ENCODE data around the gene MYO6.
A peak's percentile ranks its signal among the peaks of the same experiment; 100 is the strongest.
"Not testable (repeated sequence)": the region's sequence is repeated elsewhere in the genome, so short reads cannot be mapped to it uniquely, and the experiment has no call there.

MYO6 gene

DNA sequence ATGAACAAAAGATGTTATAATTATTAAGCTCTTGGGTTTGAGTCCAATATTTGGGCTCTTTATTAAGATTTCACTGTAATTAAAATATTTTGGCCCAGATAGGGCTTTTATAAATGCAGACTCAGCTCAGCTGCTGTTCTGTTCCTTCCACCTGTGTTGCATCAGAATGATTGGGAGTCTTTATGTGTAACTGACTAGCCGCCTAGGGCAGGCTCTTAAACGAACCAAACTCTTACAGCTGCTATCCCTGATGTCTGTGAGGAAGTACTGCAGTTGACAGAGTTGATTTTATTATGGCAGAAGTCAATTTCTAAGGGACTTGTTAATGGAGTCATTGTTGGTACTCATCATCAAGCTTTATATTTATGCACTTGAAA lies 144.7 kb downstream of the MYO6 start:
- no peak for DNase-seq

DNA sequence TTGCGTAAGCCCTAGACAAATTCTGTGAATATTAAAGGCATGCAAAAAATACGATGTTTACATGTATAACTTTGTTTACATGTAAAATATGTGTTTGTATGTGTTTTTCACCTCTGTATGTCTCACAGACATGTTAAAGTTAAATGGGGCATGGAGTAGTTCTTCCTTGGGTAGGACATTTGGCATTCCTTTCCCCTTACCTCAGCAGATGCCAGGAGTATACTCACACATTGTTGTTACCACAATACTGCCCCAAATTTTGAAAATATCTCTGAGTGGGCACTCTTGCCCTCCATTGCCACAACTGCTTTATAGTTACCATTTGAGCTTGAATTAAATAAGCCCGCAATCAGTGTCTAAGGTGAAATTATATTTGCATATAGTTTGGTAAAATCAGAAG lies 147.5 kb downstream of the MYO6 start:
- no peak for DNase-seq

DNA sequence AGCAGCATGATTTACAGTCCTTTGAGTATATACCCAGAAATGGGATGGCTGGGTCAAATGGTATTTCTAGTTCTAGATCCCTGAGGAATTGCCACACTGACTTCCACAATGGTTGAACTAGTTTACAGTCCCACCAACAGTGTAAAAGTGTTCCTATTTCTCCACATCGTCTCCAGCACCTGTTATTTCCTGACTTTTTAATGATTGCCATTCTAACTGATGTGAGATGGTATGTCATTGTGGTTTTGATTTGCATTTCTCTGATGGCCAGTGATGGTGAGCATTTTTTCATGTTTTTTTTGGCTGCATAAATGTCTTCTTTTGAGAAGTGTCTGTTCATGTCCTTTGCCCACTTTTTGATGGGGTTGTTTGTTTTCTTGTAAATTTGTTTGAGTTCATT lies 151.2 kb downstream of the MYO6 start:
- DNase-seq, result not testable (repeated sequence)

DNA sequence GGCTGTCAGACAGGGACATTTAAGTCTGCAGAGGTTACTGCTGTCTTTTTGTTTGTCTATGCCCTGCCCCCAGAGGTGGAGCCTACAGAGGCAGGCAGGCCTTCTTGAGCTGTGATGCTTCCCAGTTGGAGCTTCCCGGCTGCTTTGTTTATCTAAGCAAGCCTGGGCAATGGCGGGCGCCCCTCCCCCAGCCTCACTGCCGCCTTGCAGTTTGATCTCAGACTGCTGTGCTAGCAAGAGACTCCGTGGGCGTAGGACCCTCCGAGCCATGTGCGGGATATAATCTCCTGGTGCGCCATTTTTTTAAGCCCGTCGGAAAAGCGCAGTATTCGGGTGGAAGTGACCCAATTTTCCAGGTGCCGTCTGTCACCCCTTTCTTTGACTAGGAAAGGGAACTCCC lies 156.1 kb downstream of the MYO6 start:
- DNase-seq, result not testable (repeated sequence)

DNA sequence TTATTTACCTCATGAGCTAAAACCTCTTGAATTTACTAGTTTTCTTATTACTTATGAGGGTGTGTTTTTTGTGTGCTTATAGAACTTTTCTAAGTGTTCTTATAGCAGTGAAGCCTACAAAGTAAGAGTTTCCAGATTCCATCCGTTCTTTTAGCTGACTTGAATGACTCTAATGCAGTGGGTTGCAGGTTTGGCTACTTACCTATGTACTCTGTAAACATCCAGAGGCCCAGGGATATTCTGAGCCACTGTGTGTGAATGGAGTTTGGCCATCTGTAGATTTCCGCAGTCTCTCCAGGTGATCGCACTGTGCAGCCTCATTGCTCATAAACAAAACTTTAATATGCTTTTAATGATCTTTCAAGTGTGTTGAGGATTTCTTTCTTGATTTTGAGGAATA lies 157.8 kb downstream of the MYO6 start:
- no peak for DNase-seq

DNA sequence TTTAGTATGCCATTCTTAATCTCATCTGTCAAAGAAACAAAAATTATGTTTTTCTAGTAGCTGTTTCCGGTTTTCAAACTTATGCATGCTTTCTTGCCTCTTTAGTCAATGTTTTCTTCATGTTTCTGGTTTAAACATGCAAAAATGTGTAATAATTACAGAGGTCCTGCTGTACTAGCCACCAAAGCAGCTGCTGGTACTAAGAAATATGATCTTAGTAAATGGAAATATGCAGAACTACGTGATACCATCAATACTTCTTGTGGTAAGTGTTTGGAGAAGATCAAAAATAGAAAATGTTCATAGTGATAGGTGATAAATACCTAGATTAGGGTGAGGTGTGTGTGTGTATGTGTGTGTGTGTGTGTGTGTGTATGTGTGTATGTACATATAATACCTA lies 158.4 kb downstream of the MYO6 start:
- no peak for DNase-seq

DNA sequence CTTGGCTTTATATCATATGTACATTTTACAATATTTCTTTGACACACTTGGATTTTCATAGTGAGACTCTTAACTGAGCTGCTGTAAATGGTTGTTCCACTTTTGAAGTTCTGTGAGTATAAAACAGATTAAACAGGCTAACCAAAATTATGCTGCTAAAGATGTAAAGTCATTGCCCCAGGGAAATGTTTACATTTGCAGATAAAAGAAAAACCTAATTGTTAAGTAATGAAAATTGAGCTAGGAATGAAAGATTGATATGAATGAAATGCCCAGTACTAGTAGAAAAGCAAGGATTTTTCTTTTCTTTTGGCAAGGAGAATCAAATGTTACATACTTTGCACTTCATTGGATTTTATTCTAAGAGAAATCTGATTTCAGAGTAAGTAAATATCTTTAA lies 164.0 kb downstream of the MYO6 start:
- no peak for DNase-seq

DNA sequence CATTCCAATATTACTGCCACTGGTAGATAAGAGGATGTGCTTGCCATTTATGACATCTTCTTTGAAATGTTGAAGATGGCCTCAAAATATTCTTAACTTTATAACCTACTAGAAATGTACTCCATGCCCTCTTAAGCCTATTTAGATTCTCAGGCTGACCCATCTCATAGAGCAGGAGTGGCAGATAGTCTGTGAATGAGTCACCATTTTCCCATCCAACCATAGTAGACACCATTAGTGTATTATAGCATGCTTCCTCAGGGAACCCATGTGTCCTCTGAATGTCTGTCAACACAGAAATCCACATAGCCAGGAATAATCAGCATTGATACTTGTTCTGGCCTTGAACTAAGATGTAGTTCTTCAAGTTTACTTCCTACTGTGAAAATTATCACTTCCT lies 173.2 kb downstream of the MYO6 start:
- DNase-seq, result no peak

DNA sequence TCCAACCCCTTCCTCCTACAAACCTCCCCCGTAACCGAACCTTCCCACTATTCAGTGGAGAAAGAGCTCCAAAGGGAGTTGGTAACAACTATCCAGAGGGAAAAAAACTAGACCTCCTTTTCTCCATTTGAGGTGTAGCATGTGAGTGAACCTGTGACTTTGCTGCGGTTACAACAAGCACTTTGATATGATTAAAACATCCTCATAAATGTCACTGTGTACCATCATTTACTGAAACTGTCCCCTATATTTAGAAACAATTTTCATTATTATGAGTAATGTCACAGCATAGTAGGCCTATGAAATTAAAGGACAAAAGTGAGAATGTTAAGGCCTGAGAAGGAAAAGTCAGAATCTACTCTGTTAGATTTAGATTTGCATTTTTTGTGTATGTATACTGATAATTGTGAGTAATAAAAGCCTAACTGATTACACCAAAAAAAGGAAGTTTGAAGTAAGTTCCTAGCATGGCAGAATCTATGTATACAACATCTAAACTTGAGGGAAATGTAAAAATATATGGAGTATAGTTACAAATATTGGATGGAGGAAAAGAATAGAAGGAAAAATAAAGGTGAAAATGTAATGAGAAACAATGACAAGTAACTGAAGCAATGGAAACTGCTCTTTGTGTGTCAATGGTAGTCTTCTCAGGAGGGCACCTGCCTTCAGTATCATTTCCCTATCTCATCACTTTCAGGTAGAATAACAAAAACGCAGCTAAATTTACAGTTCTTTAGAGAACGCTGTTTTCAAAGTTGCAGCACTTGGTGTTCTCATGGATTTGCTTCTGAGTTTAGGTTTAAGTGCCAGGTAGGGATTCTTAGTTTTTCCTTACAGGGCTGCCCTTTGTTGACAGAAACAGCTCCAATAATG lies 177.5 kb downstream of the MYO6 start:
- no peak for DNase-seq

DNA sequence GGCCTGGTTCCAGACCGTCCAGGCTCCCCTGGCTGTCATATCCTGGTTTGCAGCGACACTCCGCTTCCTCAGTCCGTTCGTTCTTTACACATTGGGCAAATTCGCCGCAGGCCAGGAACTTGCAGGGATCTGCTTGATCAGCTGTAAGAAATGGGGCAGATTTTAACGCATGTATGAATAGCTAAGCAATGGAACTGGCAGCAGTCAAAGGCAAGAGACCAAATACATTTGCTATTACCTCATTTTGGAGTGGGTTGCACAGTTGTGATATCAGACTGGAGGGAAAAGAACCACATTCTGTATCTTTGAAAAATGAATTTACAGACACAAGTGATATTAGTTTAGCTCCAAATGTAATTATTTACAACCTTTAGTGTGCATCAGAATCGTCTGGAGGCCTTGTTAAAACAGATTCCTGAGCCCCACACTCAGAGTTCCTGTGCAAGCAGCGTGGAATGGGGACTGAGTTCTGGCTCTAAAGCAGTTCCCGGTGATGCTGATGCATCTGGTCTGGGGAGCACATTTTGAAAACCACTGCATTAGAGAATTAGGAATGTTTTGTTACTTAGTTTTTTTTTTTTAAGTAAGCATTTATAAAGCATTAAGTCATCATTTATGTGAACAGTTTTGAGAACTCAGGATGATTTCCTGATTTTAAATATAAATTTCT lies 182.1 kb downstream of the MYO6 start:
- DNase-seq, result no peak

DNA sequence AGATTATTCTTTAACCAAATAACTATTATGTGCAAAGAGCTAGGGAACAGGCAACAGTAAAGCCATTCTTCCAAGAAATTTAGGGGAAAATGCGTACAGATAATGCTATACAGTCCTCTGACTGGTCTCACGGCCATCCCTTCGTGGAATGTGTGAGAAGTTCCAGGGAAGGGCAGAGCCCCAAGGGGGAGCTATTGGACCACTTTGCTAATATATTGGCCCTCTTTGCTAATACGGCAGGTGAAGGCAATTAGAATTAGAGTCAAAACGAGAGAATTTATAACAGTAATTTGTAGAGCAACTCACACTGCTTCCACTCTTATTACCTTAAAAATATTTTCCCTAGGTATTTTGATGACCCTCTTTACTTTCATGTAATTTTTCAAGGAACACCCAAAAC lies 183.0 kb downstream of the MYO6 start:
- no peak for DNase-seq

DNA sequence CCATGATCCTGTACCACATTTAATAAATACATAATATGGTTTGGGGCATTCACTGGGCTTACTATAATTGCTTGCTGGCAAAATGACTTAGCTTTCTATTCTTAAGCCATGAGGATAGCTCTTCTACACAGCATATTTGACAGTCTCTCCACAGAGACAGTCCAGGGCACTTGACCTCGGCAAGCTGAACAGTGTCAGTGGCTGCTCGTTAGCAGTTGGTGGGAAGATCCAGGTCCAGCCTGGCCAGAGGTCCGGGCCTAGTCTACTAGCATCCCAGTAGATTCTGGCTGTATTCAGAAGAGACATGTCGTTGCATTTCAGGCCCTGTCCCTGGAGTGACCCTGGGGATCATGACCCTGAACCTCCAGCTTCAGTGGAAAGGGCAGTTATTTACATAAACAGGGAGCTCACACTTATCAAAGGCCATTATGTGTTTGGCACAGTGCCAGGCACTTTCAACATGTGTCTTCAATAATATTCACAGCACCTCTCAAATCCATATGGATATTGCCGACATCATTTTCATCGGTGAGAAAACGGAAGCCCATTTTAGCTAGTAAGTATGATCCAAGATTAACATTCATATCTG lies 184.4 kb downstream of the MYO6 start:
- no peak for DNase-seq

DNA sequence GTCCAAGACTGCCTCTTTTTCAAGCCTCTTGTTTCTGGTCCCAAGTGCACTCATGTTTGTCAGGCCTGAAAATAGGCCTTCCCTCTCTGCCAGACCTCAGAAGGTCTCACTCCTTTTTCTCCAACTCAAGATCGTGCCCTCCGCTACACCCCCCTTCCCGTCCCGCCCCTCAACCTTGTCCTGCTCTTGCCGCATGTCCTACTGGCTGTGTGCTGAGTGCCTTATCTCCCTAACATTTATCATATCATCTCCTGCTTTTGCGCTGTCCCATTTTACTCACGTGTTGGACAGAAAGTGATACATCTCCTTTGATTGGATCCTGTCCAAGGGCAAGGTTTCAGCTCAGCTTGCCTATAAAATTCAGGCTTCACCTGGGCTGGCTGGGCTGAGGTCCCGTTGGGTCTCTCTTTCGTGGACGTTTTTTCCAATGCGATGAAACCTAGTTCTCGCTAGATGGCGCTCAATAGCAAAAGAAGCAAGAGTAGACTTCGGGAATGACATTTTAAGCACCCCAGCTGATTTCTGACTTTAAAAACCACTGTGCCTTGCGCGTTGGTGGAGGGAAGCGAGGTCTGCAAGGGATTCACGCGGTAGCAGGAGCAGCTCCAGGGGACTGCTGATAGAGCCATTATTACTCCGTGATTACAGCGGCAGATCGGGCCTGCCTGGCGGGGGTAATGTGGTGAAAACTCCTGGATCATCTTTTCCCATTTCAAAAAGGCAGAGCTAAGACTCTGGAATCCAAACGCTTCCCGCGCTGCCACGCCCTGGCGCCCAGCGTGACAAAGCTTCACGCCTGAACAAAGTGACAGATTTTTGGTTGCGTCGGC lies 185.8 kb downstream of the MYO6 start:
- DNase-seq, result peak; percentile 68

DNA sequence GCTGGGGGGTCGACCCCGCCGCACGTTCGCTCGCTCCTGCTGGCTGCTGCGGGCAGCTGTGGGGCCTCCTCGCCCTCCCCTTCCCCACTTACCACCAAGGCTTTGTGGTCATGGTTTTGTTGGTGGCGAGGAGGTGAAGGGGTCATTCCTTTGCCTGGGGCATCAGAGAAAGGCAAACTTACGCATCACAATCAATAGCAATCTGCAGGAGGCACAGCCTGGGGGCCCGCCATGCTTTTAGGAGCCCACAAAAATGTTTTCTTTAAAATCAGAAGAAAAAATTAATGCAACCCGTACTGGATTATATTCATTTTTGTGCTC lies 186.4 kb downstream of the MYO6 start:
- no peak for DNase-seq

DNA sequence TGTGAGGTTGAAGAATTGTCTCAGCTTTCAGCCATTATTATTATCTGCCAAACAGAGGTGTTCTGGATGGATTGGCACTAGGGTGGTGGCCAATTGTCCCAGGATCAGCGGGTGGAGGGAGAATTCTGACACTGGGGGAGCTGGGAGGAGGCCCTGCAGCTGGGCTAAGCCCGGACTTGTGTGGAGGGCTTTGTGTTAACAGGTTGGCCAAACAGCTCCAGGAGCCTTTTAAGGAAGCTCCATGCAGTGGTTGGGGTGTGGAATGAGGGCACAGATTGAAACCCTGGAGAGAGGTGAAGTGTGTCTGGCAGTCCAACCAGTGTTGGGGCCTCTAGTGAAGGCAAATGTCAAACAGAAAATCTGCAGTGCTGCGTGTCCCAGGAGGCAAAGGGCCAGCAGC lies 187.6 kb downstream of the MYO6 start:
- no peak for DNase-seq

DNA sequence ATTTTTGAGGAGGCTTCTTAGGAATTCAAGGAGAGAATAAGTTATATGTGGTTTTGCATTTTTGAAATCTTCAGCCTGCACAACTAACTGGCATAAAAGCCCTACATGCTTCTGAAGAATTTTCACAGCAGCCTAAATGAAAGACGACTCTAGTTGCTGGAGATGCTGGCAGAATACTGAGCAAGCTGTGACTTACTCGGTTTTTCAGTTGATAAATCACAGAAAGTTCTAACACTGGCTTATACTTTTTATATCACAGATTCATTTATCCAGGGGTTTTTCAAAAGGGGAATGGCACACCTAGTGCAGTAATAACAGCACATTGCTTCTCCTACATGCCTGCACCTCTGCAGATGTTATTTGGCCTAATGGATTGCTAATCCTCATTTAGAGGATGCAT lies 188.8 kb downstream of the MYO6 start:
- DNase-seq, result no peak

DNA sequence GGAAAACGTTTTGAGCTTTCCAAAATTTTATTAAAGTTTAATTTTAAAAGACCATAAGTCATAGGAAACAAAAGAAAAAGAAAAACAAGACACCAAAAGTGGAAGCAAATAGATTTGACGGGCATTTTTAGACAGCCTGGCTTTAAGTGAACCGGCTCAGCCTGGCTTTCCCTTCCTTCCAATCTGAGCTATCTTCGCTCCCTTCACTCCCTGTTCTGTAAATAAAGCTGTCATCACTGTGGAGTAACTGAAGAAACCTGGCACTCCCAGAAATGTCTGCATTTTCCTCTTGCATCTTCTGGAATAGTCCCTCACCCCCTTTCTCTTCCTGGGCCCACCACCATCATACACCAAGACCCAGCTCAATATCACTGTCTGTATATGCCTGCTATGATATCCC lies 191.5 kb downstream of the MYO6 start:
- DNase-seq, result no peak

DNA sequence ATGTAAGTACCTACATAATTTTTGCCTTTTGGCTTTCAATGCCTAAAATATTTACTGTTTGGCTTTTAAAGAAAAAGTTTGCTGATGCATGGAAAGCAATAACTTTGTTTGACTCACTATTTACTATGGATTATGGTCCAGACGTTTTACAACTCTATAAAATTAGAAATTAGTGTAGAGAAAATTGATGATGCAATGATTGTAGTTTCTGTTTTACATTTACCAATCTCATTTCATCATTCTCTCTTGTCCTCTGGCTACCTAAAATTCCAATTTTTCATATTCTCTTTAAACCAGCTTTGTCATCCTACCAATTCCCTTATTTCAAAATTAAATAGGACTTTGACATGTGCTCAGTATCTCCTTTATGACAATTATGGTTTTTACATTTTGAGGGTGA lies 192.5 kb downstream of the MYO6 start:
- DNase-seq, result no peak

DNA sequence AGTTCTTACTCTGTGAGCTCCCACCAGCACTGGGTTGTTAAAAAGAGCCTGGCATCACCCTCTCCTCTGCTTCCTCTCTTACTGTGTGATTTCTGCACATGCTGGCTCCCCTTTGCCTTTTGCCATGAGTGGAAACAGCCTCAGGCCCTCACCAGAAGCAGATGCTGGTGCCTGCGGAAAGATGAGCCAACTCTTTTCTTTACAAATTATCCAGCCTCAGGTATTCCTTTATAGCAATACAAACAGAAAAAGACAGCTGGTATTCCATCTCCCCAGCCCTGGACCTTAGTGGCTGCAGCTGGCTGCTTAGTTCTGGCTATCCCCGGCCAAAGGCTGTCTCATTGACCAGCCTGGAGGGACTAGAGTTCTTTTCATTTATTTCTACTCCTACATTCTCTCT lies 194.3 kb downstream of the MYO6 start:
- DNase-seq, result no peak

DNA sequence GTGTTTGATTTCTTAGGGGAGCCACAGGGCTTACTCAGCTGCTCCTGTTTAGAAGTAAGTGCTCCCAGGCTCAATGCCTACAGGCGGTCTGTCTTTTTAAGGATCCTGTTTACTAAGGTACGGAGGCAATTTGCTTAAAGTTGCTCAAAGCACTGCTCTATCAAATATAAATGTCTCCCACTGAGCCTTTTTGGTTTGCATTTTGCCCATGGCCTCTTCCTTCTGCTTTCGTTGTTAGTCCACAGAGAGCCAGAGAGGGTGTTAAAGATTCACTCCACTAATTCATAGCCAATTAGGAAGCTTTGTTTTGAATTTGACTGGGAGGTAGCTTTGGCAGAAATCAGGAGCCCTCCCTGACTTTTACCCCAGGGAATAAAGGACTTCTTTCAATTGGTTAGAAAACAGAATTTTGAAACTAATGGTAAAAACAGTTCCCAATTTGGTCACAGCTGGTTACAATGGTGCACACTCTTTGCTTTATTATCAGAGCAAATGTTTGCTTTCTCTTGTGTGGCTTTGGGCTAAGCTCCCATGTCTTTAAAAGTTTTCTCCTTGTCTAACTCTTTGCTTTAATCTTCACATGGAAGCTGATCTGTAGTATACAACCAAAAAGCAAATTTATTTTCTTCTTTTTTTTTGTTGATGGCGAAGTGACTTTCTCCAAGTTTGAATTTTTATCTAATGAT lies 197.2 kb downstream of the MYO6 start:
- no peak for DNase-seq

DNA sequence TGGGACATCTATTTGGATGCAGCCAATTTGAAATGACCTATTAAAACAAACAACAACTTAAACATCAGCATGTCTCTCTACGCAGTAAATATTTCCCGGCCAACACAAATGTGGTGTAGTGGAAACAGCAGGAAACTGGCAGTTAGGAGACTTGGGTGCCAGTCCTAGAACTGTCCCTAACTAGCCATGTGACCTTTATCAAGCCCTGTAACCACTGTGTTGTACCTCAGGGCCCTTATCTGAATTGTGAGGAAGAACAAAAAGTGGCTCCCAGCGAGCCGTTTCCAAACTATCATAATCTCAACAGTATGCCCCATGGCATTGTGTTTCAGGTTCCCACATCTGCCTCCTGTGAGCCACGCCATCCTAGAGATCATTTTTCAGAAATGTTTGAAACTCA lies 198.9 kb downstream of the MYO6 start:
- no peak for DNase-seq

DNA sequence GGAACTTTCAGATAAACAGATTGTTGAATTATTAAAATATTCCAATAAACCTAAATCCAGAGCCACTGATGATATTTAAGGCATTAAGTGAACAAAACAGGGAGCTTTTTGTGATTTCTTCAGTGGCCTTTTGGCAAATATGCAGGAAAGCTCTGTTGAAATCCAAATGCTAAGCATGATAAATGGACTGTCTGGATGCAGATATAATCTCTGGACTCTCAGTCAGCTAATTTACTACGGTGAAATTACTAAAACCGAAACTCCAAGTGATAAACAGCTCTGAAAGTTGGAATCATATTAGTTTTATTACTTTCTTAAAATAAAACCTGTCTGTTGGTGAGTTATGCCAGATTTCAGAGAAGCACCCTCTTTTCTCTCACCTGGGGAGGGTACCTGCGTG lies 203.1 kb downstream of the MYO6 start:
- DNase-seq, result no peak

DNA sequence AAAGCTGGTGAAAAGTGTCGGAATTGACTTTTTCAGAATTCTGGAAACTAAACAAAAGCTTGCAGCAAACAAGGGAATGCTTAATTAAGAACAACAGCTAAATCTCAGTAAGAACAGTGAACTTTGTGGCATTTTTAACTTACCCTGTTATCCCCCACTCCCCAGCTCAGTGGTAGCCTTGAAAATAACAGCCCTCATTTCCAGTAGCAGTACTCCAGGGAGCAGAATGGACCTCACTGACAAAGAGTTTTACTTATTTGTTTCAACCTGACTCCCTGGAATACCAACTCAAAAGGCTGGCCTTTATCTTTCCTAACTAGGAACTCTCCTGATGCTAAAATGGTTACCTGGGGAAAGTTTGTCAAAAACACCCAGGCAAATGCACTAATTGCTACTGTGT lies 214.5 kb downstream of the MYO6 start:
- no peak for DNase-seq
